Measurements from ENCODE around the gene MSMO1.

MSMO1 gene

DNA sequence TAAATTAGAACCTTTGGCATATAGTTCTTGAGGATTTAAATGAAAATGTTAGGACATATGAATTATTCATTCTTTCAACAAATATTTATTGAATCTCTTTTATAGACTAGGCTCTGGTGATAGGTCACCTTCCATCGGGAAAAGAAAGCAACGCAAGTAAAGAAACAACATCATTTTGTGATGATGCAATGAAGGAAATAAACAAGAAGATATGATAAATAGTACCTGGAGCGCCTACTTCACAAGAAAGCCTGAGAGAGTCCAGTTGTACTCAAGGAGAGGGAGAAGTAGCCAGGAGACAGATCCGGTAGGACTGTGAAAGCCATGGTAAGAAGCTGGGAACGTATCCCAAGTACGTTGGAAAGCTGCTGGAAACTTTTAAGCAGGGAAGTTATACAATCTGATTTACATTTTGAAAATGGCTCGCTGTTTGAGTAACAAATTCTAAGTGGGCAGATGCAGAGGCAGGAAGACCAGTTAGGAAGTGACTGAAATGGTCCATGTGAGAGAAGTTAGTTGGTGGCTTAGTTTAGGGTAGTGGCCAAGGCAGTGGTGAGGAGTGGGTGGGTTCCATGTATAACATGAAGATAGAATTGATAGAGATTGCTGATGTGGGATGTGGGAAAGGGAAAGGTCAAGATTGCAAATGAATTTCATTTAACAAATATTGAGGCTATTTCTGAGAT, 33.7 kb downstream of the MSMO1 start:
- no peak for DNase-seq

DNA sequence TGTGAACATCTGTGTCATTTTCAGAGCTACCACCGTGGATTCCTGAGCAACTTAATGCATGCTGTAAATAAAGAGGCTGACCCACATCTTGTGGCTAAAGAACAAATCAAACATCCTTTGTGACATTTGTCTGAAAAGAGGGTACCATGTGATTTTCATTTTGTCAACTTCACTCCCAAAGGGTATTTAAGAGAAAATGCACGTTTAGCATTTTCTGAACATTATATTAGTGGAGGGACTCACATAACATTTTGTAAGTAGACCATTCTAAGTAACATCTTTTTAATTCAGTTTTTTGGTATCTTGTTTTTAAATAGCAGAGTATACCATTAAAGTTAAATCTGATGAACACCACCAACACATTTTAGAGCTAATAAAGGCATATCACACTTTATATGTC, 34.3 kb downstream of the MSMO1 start:
- no peak for DNase-seq

GRCh38 chr4:165364452-165365080, 37.1 kb downstream of the MSMO1 start:
- DNase-seq, result no peak

DNA sequence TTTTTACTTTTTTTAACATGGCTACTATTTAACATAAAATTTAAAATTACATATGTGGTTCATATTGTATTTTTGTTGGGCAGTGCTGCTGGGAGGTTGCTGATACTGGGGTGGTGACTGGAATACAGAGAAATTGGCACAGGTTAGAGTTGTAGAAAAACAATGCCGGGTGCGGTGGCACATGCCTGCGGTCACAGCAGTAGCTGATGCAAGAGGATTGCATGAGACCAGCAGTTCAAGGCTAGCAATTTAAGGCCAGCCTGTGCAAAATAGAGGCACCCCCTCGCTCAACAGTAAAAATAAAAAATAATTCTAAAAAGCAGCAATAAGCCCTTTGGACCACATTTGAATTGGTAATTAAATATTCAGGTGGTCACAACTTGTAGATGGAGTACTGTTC, 39.6 kb downstream of the MSMO1 start:
- no peak for DNase-seq

DNA sequence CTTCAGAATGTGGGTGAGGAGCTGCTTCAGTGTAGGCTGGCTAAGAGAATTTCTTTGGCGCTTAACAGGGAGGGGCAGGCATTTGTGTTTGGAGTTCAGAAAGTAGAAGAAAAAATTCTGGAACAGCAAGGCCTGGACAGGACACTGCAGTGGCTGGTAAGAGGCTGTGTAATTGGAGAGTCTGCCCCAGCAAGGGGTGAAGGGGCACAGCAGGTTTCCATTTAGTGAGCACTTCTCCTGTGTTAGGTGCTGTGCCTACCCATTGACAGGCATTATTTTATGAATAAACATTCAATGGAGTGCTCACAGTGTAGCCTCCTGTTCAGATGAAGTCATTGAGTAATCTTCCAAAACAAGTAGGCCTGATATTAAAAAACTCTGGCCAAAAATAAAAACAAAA, 40.6 kb downstream of the MSMO1 start:
- no peak for DNase-seq

GRCh38 chr4:165368567-165368966, 41.1 kb downstream of the MSMO1 start:
- no peak for DNase-seq

- DNase-seq, result no peak
Measured at GRCh38 chr4:165369522-165369921, 42.1 kb downstream of the MSMO1 start.

- no peak for DNase-seq
Measured at GRCh38 chr4:165370530-165370929, 43.1 kb downstream of the MSMO1 start.

DNA sequence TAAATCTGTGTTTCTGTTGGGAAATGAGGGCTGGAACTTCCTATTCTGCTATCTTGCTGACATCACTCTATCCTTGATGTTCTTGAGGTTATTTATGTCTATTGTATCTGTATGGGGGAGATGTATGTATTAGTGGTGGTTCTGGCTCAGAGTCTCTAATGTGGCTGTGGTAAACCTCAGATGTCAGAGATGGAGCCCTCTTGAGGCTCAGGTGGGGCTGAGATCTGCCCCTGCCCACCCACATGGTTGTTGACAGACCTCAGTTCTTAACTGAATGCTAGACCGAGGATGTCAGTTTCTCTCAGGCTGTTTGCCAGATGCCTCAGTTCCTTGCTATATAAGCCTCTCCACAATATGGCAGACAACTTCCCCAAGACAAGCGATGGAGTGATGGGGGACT, 48.0 kb downstream of the MSMO1 start:
- DNase-seq, result no peak

DNA sequence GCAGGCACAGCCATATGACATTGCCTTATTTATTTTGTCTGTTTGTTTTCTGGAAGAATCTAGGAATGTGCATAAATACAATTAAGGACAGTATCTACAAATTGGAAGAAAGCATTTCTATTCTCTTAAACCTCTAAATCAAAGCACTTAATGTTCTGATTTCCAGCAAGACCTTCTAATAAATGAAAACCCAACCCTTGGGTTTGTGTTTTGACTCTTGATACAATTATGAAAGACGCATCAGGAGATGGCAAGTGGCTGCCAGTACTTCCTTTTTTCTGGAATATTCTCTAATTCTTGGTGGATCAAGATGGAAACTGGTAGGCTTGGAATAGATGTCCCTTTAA, 50.9 kb downstream of the MSMO1 start:
- DNase-seq, result no peak

- DNase-seq, result peak; percentile 45
Measured at GRCh38 chr4:165378745-165379677, 51.5 kb downstream of the MSMO1 start, which contains the start of gene CPE. Gene CPE, plus strand, starts transcription at chr4:165379008. Its CDS starts 214 bp downstream, at chr4:165379222.

DNA sequence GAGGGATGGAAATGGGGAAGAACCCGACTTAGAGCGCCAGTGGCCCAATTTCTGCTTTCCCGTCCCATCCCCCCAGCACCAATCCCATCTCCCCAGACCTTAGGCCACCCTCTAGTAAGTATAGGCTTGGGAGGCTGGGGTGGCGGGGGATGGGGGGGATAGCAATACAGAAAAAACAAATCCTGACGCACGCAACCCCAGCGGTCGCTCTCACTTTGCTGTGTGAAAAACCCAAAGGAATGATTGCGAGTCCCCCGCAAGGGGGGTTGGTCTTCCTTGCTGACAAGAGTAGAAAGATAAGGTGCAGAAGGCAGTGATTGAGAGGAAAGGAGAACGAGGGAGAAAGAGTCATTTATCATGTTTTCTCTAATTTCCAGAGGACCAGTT, 52.2 kb downstream of the MSMO1 start:
- no peak for DNase-seq

DNA sequence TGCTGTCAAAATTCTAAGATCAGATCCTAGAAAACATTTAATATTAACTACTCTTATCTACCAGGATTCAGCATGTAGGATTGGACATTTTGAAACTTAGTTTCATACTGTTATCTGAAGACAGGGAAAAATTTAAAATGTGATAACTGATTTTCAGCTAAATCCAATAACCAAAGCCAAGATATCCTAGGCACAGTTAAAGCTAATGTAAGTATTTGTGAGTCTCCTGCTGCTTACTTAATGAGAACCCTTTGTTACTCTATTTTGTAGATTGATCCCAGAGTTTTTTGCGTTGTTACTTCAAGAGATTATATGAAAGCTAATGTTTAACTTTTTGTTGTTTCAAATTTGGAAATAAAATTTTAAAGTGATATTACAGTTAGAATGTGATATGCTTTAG, 53.3 kb downstream of the MSMO1 start:
- DNase-seq, result no peak

DNA sequence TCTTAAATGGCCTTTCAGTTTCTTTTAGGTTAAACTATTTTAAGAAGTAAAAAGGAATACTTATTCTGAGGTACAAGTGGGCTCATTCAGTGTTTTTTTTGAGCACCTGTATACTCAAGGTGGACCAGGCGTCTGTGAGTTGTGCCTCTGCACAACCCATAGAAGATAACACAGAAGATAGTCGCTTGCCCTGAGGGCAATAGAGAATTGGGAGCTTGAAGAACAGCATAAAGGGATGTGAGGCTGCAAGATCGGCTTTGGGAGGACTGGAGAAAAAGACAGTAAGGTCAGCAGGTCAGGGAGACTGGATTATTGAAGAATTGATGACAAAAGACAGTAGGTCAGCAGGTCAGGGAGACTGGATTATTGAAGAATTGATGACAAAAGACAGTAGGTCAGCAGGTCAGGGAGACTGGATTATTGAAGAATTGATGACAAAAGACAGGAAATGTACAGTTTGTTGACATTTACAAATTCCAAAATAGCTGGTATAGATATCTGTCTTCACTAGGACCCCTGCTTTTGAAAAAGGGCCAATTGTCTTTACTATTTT, 54.4 kb downstream of the MSMO1 start:
- no peak for DNase-seq

- no peak for DNase-seq
Measured at GRCh38 chr4:165382640-165383039, 55.2 kb downstream of the MSMO1 start.

GRCh38 chr4:165383591-165384073, 56.2 kb downstream of the MSMO1 start:
- no peak for DNase-seq

GRCh38 chr4:165384186-165384585, 56.7 kb downstream of the MSMO1 start:
- no peak for DNase-seq

- DNase-seq, result no peak
Measured at GRCh38 chr4:165384598-165384997, 57.1 kb downstream of the MSMO1 start.

DNA sequence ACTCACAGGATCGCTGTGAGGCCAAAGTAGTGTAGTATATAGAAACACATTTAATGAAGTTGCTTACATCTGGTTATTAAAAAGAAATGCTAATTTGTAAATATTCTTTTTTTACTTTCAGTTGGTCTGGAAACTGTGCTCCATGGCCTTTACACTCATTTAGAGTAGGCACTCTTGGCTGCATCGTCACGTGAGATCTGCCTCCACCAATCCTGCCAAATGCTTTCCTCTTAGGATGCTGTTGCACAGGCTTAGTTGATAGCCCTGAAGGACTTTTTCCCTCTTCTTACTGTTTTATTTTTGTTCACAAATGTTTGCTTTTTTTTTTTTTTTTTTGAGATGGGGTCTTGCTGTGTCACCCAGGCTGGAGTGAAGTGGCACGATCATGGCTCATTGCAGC, 57.7 kb downstream of the MSMO1 start:
- no peak for DNase-seq

DNA sequence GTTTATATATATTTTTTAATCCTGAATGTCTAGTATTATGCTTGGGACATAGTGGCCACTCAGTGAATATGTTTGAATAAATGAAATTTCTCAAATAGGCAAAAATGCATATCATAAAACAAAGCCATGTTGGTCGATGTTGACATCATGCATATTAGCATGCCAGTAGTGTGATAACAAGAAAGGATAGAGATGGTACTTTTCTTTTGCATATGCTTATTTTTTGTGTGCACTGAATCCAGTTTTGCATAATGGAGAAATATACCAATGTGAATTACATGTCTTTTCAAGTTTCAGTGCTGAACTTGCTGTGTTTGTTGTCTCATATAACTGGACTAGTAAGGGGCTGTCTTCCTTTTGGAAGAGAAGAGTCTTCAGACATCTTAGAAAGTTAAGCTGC, 58.9 kb downstream of the MSMO1 start:
- DNase-seq, result no peak

- no peak for DNase-seq
Measured at GRCh38 chr4:165388756-165389155, 61.3 kb downstream of the MSMO1 start.
